Fibroblast of peridontal ligament (primary cell): ENCODE data around the gene CCNL1.
"Not testable (repeated sequence)": the region's sequence is repeated elsewhere in the genome, so short reads cannot be mapped to it uniquely, and the experiment has no call there.

ENCODE experiments used
- DNase-seq: peaks from one replicate; pipeline ENCODE4 v3.0.0-alpha.2; 2010; ENCODE audit errors: extremely low read depth

CCNL1 gene

GRCh38 chr3:157103280-157103679 is 56.7 kb downstream of the CCNL1 start:
- no peak for DNase-seq

- not testable (repeated sequence) for DNase-seq
Measured at GRCh38 chr3:157102595-157102994, 57.4 kb downstream of the CCNL1 start.

GRCh38 chr3:157102098-157102497 is 57.8 kb downstream of the CCNL1 start:
- no peak for DNase-seq

- no peak for DNase-seq
Measured at GRCh38 chr3:157101486-157101885, 58.5 kb downstream of the CCNL1 start.

- DNase-seq, result no peak
Measured at GRCh38 chr3:157100608-157101396, 59.1 kb downstream of the CCNL1 start.

GRCh38 chr3:157100096-157100477 is 59.9 kb downstream of the CCNL1 start:
- DNase-seq, result no peak

GRCh38 chr3:157099326-157100095 is 60.4 kb downstream of the CCNL1 start:
- no peak for DNase-seq

- peak; percentile 59 for DNase-seq
Measured at GRCh38 chr3:157098823-157099185, 61.1 kb downstream of the CCNL1 start.

- no peak for DNase-seq
Measured at GRCh38 chr3:157098121-157098822, 61.7 kb downstream of the CCNL1 start.
